GM12891 (cell line): Measurements from ENCODE around the gene VPS35L.

ENCODE experiments used
- POLR2AphosphoS5 ChIP-seq: IDR thresholded peaks from 2 replicates; pipeline ENCODE4 v1.6.1; 2011; ENCODE audit warnings: low read depth, low read length, control low read depth
- TAF1 ChIP-seq: IDR thresholded peaks from 2 replicates; pipeline ENCODE4 v1.6.1; 2011; ENCODE audit warnings: low read depth, low read length, control low read depth

DNA sequence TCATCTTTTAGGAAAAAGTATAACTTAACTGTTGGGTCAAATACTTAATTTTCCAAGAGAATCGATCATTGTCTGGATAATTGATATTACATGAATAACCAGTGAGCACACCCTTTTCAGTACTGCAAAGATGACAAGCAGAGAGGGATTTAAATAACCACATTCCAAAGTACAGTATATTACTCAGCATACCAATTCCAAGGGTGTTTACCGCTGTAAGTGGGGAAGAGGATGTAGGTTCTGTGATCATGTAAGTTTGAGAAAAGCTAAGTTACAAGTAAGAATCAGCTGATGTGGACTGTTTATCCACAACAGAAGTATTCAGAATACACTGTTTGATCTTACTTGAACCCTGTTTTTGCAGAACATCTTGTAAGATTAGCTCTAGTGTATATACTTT lies 39.7 kb upstream of the VPS35L start:
- TF ChIP-seq POLR2AphosphoS5 (no peak), TAF1 (no peak)
